ENCODE measurements around the gene BLMH. TPM values are rescaled to one million over a fixed set of nuclear protein-coding genes. Genes with fewer than 3 reads are reported as not detected.

BLMH gene
- total RNA-seq, 4 donors from 2014 or later: 140 to 188 (median 176) TPM

DNA sequence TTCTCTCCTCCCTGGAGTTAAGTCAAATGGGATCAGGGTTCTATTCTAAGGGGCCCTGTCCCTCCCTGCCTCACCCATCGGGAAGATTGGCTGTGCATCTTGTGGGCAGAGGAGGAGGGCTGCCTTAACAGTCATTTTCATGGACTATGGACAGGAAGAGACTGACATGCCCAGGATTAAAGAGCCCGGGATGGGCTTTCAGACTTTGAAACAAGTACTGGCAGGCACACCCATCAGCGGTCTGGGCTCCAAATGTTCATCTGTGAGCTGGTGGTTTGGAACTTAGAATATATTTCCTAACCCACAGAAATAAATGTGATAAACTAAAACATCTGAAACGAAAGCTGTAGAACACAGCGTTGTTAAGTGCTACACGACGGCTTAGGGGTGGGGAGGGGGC, 62.7 kb downstream of the BLMH start:
- no peak overlapping the region for H3K27ac ChIP-seq
- WGBS: 28% methylated on average over 7 of the region's 7 CpGs
- no peak for DNase-seq (ENCODE audit: low spot score in 2 of 2)
- peaks cover 37% of the 10 kb centered on the region for H3K4me1 ChIP-seq
- no peaks in the 10 kb centered on the region for H3K27me3 ChIP-seq
- H3K4me3 ChIP-seq: no peak overlapping the region
- no peaks in the 10 kb centered on the region for H3K9me3 ChIP-seq
- no peaks in the 10 kb centered on the region for H3K36me3 ChIP-seq
- TF ChIP-seq, protein P1, sequence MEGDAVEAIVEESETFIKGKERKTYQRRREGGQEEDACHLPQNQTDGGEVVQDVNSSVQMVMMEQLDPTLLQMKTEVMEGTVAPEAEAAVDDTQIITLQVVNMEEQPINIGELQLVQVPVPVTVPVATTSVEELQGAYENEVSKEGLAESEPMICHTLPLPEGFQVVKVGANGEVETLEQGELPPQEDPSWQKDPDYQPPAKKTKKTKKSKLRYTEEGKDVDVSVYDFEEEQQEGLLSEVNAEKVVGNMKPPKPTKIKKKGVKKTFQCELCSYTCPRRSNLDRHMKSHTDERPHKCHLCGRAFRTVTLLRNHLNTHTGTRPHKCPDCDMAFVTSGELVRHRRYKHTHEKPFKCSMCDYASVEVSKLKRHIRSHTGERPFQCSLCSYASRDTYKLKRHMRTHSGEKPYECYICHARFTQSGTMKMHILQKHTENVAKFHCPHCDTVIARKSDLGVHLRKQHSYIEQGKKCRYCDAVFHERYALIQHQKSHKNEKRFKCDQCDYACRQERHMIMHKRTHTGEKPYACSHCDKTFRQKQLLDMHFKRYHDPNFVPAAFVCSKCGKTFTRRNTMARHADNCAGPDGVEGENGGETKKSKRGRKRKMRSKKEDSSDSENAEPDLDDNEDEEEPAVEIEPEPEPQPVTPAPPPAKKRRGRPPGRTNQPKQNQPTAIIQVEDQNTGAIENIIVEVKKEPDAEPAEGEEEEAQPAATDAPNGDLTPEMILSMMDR (IDR thresholded peaks at IDR 0.05): no peak

GRCh38 chr17:30228011-30228410, 63.7 kb downstream of the BLMH start:
- Histone ChIP-seq H3K27ac (no peak overlapping the region), H3K9me3 (no peaks in the 10 kb centered on the region), H3K36me3 (no peaks in the 10 kb centered on the region), H3K27me3 (no peaks in the 10 kb centered on the region), H3K4me3 (no peak overlapping the region), H3K4me1 (peaks cover 37% of the 10 kb centered on the region)
- no peak for DNase-seq (ENCODE audit: low spot score in 2 of 2)
- WGBS: 100% methylated on average over 3 of the region's 3 CpGs
- TF ChIP-seq POLR2AphosphoS5 (IDR thresholded peaks at IDR 0.05) (no peak), EP300 (IDR thresholded peaks at IDR 0.05) (no peak), POLR2A (IDR thresholded peaks at IDR 0.05) (no peak)
- TF ChIP-seq, protein P1 (IDR thresholded peaks at IDR 0.05): no peak

DNA sequence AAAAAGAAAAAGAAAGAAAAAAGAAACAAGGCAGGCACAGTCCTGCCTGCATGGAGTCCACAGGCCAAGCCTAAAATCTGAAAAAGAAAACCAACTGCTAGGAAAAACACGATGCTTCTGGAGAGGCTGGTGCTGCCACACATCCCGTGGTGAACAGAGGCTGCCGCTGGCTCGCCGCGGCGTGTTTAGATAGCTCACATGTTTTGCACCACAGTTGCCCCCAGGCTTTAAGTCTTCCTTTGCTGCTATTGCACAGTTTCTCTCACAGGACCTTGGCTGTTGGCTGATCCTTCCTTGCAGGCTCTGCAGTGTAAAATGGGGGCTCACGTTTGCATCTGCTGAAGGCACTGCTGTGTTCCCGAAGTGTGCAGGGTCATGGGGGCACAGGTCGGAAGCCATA, 64.9 kb downstream of the BLMH start:
- Histone ChIP-seq H3K4me3 (no peak overlapping the region), H3K9me3 (no peaks in the 10 kb centered on the region), H3K27ac (no peak overlapping the region), H3K27me3 (no peaks in the 10 kb centered on the region), H3K4me1 (peaks cover 37% of the 10 kb centered on the region), H3K36me3 (no peaks in the 10 kb centered on the region)
- DNase-seq (ENCODE audit: low spot score in 2 of 2): no peak
- no peak for TF ChIP-seq POLR2AphosphoS5 (IDR thresholded peaks at IDR 0.05)
- no peak for TF ChIP-seq EP300 (IDR thresholded peaks at IDR 0.05)
- TF ChIP-seq POLR2A (IDR thresholded peaks at IDR 0.05): no peak
- TF ChIP-seq, protein P1 (IDR thresholded peaks at IDR 0.05): no peak
- 45% methylated on average over 10 of the region's 10 CpGs for WGBS

DNA sequence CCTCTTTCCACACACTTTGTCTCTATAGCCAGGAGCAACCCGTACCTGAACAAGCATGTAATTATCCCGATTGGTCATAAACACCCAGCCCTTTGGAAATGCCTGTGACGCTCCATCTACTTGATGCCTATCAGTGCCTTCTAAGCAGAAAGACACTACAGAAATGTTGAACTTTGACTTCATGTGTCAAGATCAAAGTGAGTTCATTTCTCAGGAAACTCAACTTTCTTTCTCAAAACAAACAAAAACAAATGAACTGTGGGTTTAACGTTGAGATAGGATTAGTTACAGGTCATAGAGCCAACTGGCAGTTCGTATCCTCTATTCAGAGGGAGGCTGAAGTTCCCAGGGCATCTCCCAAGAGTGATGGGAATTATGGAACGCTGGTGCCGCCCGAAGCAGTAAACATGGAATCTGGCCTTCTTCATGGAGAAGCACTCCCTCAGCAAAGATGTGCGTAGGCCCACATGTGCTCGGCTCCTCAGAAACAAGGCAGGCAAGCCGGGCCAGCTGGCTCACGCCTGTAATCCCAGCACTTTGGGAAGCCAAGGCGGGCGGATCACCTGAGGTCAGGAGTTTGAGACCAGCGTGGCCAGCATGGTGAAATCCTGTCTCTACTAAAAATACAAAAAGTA, 65.7 kb downstream of the BLMH start:
- TF ChIP-seq, protein P1 (IDR thresholded peaks at IDR 0.05): no peak
- no peak for TF ChIP-seq EP300 (IDR thresholded peaks at IDR 0.05)
- no peak for TF ChIP-seq POLR2AphosphoS5 (IDR thresholded peaks at IDR 0.05)
- no peak for TF ChIP-seq POLR2A (IDR thresholded peaks at IDR 0.05)
- DNase-seq (ENCODE audit: low spot score in 2 of 2): no peak
- Histone ChIP-seq H3K4me1 (peaks cover 37% of the 10 kb centered on the region), H3K36me3 (no peaks in the 10 kb centered on the region), H3K4me3 (no peak overlapping the region), H3K27me3 (no peaks in the 10 kb centered on the region), H3K9me3 (no peaks in the 10 kb centered on the region), H3K27ac (no peak overlapping the region)
- WGBS: 67% methylated on average over 15 of the region's 15 CpGs

DNA sequence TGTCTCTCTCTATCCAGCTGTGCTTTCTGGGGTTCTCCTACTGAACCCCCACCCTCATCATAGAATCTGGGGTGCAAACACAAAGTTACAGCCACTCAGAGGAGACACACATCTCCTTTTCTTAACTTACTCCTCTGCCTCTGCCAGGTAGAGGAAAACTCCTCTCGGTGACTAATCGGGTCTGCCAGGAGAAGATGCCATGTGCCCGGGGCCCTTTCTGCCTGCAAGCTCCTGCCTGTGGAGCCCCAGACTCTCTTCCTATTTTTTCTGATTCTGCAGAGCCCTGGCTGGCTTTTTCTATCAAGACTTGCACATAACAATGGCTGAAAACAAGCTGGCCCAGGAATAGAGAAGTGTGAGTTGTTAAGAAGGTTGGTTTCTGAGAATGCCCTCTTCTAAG, 66.6 kb downstream of the BLMH start:
- H3K27me3 ChIP-seq: no peaks in the 10 kb centered on the region
- no peak overlapping the region for H3K27ac ChIP-seq
- no peaks in the 10 kb centered on the region for H3K9me3 ChIP-seq
- H3K36me3 ChIP-seq: no peaks in the 10 kb centered on the region
- 71% methylated on average over 3 of the region's 3 CpGs for WGBS
- TF ChIP-seq, protein P1 (IDR thresholded peaks at IDR 0.05): no peak
- TF ChIP-seq POLR2A (IDR thresholded peaks at IDR 0.05): no peak
- TF ChIP-seq EP300 (IDR thresholded peaks at IDR 0.05): no peak
- no peak for TF ChIP-seq POLR2AphosphoS5 (IDR thresholded peaks at IDR 0.05)
- no peak overlapping the region for H3K4me3 ChIP-seq
- no peak for DNase-seq (ENCODE audit: low spot score in 2 of 2)
- H3K4me1 ChIP-seq: peaks cover 35% of the 10 kb centered on the region

Measured in suprapubic skin (tissue), 4 donors.